Mesothelial cell of epicardium (in vitro differentiated cells): ENCODE results near the gene PVALEF. TPM values are rescaled to one million over a fixed set of nuclear protein-coding genes. Genes with fewer than 3 reads are reported as not detected.
"Not testable (repeated sequence)": the region's sequence is repeated elsewhere in the genome, so short reads cannot be mapped to it uniquely, and the experiment has no call there.

Experiments used
- DNase-seq, 2 experiments: peaks; one replicate each; pipeline ENCODE4 v3.0.0; 2021; ENCODE audit warnings: low spot score in 2 of 2; ENCODE audit not compliant: unreplicated experiment in 2 of 2
- H3K27ac Mint-ChIP-seq: 2 replicates; pipeline ENCODE4 v1.8.0; 2021; ENCODE audit warnings: mixed read lengths
- H3K27me3 Mint-ChIP-seq: 2 replicates; pipeline ENCODE4 v1.8.0; 2021; ENCODE audit warnings: low read depth, mixed read lengths
- H3K36me3 Mint-ChIP-seq: 2 replicates; pipeline ENCODE4 v1.8.0; 2021; ENCODE audit warnings: mixed read lengths
- H3K4me1 Mint-ChIP-seq: 2 replicates; pipeline ENCODE4 v1.8.0; 2021; ENCODE audit warnings: mixed read lengths
- H3K4me3 Mint-ChIP-seq: 2 replicates; pipeline ENCODE4 v1.8.0; 2021; ENCODE audit warnings: mild to moderate bottlenecking, moderate library complexity, mixed read lengths
- H3K9me3 Mint-ChIP-seq: 2 replicates; pipeline ENCODE4 v1.8.0; 2021; ENCODE audit warnings: mixed read lengths
- CTCF ChIP-seq: fragments of 200-600 bp; sonication (generic); IDR thresholded peaks from one replicate; pipeline ENCODE4 v1.5.0; 2021; ENCODE audit warnings: antibody characterized with exemption; ENCODE audit not compliant: unreplicated experiment
- total RNA-seq: library from RNA; stranded (reverse); gene quantifications from 3 replicates; pipeline ENCODE4 v1.2.1, GENCODE V29; 2021

The PVALEF gene
- total RNA-seq, 1 donor from 2014 or later: 0.22 TPM

GRCh38 chr17:81222906-81223761 lies 57.8 kb downstream of the PVALEF start, which contains the start of gene CEP131:
TSS of gene CEP131 (minus strand) at chr17:81222965. CDS start at chr17:81220056, 2,909 bp downstream.
- peaks cover 15% of the 10 kb centered on the region for H3K4me1 Mint-ChIP-seq
- H3K27ac Mint-ChIP-seq: peak within 1 kb of the TSS; percentile 87
- H3K9me3 Mint-ChIP-seq: peaks cover 5% of the 10 kb centered on the region
- H3K36me3 Mint-ChIP-seq: peaks cover 6% of the 10 kb centered on the region
- TF ChIP-seq CTCF: no peak
- H3K4me3 Mint-ChIP-seq: peak within 1 kb of the TSS; percentile 74
- DNase-seq: peak; percentile 99
- H3K27me3 Mint-ChIP-seq: no peaks in the 10 kb centered on the region

GRCh38 chr17:81223762-81224130 lies 58.4 kb downstream of the PVALEF start:
- Mint-ChIP-seq H3K27ac (peak overlapping the region; percentile 87), H3K9me3 (peaks cover 5% of the 10 kb centered on the region), H3K4me3 (peak overlapping the region; percentile 74), H3K36me3 (peaks cover 10% of the 10 kb centered on the region), H3K27me3 (no peaks in the 10 kb centered on the region), H3K4me1 (peaks cover 15% of the 10 kb centered on the region)
- no peak for DNase-seq
- TF ChIP-seq CTCF: no peak

- H3K9me3 Mint-ChIP-seq: not testable (repeated sequence)
Observed at GRCh38 chr17:81227630-81228029, 62.3 kb downstream of the PVALEF start.

GRCh38 chr17:81228420-81228819 lies 63.1 kb downstream of the PVALEF start:
- no peak for DNase-seq
- H3K4me3 Mint-ChIP-seq: no peak overlapping the region
- H3K27me3 Mint-ChIP-seq: no peaks in the 10 kb centered on the region
- H3K27ac Mint-ChIP-seq: no peak overlapping the region
- no peak for TF ChIP-seq CTCF
- peaks cover 23% of the 10 kb centered on the region for H3K36me3 Mint-ChIP-seq
- peaks cover 6% of the 10 kb centered on the region for H3K4me1 Mint-ChIP-seq
- peaks cover 5% of the 10 kb centered on the region for H3K9me3 Mint-ChIP-seq

More at GRCh38 chr17:81227630-81228029, 62.3 kb downstream of the PVALEF start:
- H3K4me3 Mint-ChIP-seq, H3K4me1 Mint-ChIP-seq, H3K27me3 Mint-ChIP-seq, H3K27ac Mint-ChIP-seq, DNase-seq: not testable (repeated sequence)
- peaks cover 23% of the 10 kb centered on the region for H3K36me3 Mint-ChIP-seq

- Mint-ChIP-seq H3K36me3 (peaks cover 23% of the 10 kb centered on the region), H3K27ac (no peak overlapping the region), H3K9me3 (peaks cover 5% of the 10 kb centered on the region), H3K4me1 (no peaks in the 10 kb centered on the region), H3K27me3 (no peaks in the 10 kb centered on the region), H3K4me3 (no peak overlapping the region)
- no peak for DNase-seq
- TF ChIP-seq CTCF: no peak
Observed at GRCh38 chr17:81228834-81229665, 63.7 kb downstream of the PVALEF start.

GRCh38 chr17:81229666-81229920 lies 64.3 kb downstream of the PVALEF start:
- no peak overlapping the region for H3K4me3 Mint-ChIP-seq
- peaks cover 24% of the 10 kb centered on the region for H3K36me3 Mint-ChIP-seq
- TF ChIP-seq CTCF: no peak
- peaks cover 5% of the 10 kb centered on the region for H3K9me3 Mint-ChIP-seq
- H3K27ac Mint-ChIP-seq: no peak overlapping the region
- no peaks in the 10 kb centered on the region for H3K4me1 Mint-ChIP-seq
- no peak for DNase-seq
- no peaks in the 10 kb centered on the region for H3K27me3 Mint-ChIP-seq
